Measurements from ENCODE around the gene FIBP. TPM values are rescaled to one million over a fixed set of nuclear protein-coding genes. Genes with fewer than 3 reads are reported as not detected.

FIBP gene
- total RNA-seq, 1 donor = 129 TPM

GRCh38 chr11:65922565-65922964 is 34.3 kb upstream of the FIBP start:
- Histone ChIP-seq H3K9me3 (ENCODE audit: low read depth, low read length) (no peaks in the 10 kb centered on the region), H4K20me1 (ENCODE audit: insufficient read depth, low read length) (peaks cover 6% of the 10 kb centered on the region), H2AFZ (ENCODE audit: low read length) (no peak overlapping the region), H3K4me1 (ENCODE audit: insufficient read depth, low read length) (peaks cover 24% of the 10 kb centered on the region), H3K27me3 (ENCODE audit: insufficient read depth, low read length) (no peaks in the 10 kb centered on the region), H3K36me3 (ENCODE audit: insufficient read depth, low read length) (peaks cover 40% of the 10 kb centered on the region), H3K4me2 (ENCODE audit: insufficient read depth, low read length) (no peak overlapping the region), H3K79me2 (ENCODE audit: insufficient read depth, low read length) (peaks cover 54% of the 10 kb centered on the region), H3K27ac (ENCODE audit: low read depth, low read length) (no peak overlapping the region), H3K4me3 (ENCODE audit: insufficient read depth, low read length) (no peak overlapping the region)
- TF ChIP-seq, protein P1, sequence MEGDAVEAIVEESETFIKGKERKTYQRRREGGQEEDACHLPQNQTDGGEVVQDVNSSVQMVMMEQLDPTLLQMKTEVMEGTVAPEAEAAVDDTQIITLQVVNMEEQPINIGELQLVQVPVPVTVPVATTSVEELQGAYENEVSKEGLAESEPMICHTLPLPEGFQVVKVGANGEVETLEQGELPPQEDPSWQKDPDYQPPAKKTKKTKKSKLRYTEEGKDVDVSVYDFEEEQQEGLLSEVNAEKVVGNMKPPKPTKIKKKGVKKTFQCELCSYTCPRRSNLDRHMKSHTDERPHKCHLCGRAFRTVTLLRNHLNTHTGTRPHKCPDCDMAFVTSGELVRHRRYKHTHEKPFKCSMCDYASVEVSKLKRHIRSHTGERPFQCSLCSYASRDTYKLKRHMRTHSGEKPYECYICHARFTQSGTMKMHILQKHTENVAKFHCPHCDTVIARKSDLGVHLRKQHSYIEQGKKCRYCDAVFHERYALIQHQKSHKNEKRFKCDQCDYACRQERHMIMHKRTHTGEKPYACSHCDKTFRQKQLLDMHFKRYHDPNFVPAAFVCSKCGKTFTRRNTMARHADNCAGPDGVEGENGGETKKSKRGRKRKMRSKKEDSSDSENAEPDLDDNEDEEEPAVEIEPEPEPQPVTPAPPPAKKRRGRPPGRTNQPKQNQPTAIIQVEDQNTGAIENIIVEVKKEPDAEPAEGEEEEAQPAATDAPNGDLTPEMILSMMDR (IDR thresholded peaks at IDR 0.05; ENCODE audit: extremely low read depth, low read depth, low read length) = no peak
- DNase-seq (ENCODE audit: insufficient read length, low spot score, missing footprints) = no peak

DNA sequence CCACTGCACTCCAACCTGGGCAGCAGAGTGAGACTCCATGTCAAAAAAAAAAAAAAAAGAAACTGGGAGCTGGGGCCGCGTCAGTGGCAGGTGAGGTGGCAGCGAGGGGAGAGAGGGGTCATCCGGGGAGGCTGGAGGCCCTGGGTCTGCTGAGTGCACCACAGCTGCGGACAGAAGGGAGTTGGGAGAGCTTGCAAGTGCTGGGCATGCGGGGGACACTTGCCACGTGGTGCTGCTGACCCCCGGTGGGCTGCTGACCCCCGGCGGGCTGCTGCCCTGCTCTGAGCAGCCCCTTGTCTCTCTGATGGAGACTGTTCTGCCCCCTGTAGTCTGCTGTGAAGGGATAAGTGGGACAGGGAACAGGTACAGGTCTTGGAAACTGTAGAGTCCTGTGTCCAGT is 33.6 kb upstream of the FIBP start:
- H3K27me3 ChIP-seq (ENCODE audit: insufficient read depth, low read length) = no peaks in the 10 kb centered on the region
- H4K20me1 ChIP-seq (ENCODE audit: insufficient read depth, low read length) = peaks cover 6% of the 10 kb centered on the region
- no peak overlapping the region for H2AFZ ChIP-seq (ENCODE audit: low read length)
- H3K36me3 ChIP-seq (ENCODE audit: insufficient read depth, low read length) = peaks cover 45% of the 10 kb centered on the region
- no peaks in the 10 kb centered on the region for H3K9me3 ChIP-seq (ENCODE audit: low read depth, low read length)
- H3K4me2 ChIP-seq (ENCODE audit: insufficient read depth, low read length) = no peak overlapping the region
- TF ChIP-seq, protein P1 (IDR thresholded peaks at IDR 0.05; ENCODE audit: extremely low read depth, low read depth, low read length) = no peak
- H3K4me3 ChIP-seq (ENCODE audit: insufficient read depth, low read length) = no peak overlapping the region
- no peak overlapping the region for H3K27ac ChIP-seq (ENCODE audit: low read depth, low read length)
- no peak for DNase-seq (ENCODE audit: insufficient read length, low spot score, missing footprints)
- H3K79me2 ChIP-seq (ENCODE audit: insufficient read depth, low read length) = peaks cover 61% of the 10 kb centered on the region
- H3K4me1 ChIP-seq (ENCODE audit: insufficient read depth, low read length) = peaks cover 30% of the 10 kb centered on the region

DNA sequence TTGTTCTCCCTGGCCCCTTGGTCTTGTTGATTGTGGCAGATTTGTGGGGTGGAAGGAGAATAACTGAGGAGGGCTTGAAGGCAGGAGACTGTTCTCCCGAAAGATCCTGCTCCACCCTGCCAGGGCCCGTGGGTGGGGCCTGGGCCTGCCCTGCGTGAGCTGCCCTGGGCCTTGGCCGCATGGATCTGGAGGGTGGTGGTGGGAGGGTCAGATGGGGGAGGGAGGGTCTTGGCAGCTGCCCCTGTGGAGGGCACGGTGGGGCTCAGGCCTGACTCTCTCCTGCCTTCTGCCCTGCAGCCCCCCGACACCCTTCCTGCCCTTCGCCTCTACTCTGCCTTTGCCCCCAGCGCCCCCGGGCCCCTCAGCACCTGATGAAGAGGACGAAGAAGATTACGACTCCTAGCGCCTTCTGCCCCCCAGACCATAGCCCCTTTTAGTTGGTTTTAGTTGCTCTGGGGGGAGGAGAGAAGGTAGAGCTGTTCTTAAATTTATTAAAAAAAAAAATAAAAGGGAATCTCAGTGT is 32.8 kb upstream of the FIBP start:
- Histone ChIP-seq H2AFZ (ENCODE audit: low read length) (no peak overlapping the region), H3K4me3 (ENCODE audit: insufficient read depth, low read length) (peak overlapping the region; percentile 92), H3K79me2 (ENCODE audit: insufficient read depth, low read length) (peaks cover 66% of the 10 kb centered on the region), H3K27me3 (ENCODE audit: insufficient read depth, low read length) (no peaks in the 10 kb centered on the region), H4K20me1 (ENCODE audit: insufficient read depth, low read length) (peaks cover 6% of the 10 kb centered on the region), H3K9me3 (ENCODE audit: low read depth, low read length) (no peaks in the 10 kb centered on the region), H3K36me3 (ENCODE audit: insufficient read depth, low read length) (peaks cover 45% of the 10 kb centered on the region), H3K4me1 (ENCODE audit: insufficient read depth, low read length) (peaks cover 38% of the 10 kb centered on the region), H3K27ac (ENCODE audit: low read depth, low read length) (peak overlapping the region; percentile 11), H3K4me2 (ENCODE audit: insufficient read depth, low read length) (peak overlapping the region; percentile 94)
- DNase-seq (ENCODE audit: insufficient read length, low spot score, missing footprints) = peak; percentile 82
- TF ChIP-seq, protein P1 (IDR thresholded peaks at IDR 0.05; ENCODE audit: extremely low read depth, low read depth, low read length) = no peak

GRCh38 chr11:65920372-65920802 is 32.1 kb upstream of the FIBP start:
- Histone ChIP-seq H3K4me1 (ENCODE audit: insufficient read depth, low read length) (peaks cover 44% of the 10 kb centered on the region), H3K9me3 (ENCODE audit: low read depth, low read length) (no peaks in the 10 kb centered on the region), H3K4me2 (ENCODE audit: insufficient read depth, low read length) (peak overlapping the region; percentile 94), H3K27ac (ENCODE audit: low read depth, low read length) (peak overlapping the region; percentile 63), H3K36me3 (ENCODE audit: insufficient read depth, low read length) (peaks cover 45% of the 10 kb centered on the region), H4K20me1 (ENCODE audit: insufficient read depth, low read length) (peaks cover 6% of the 10 kb centered on the region), H2AFZ (ENCODE audit: low read length) (peak overlapping the region; percentile 35), H3K79me2 (ENCODE audit: insufficient read depth, low read length) (peaks cover 66% of the 10 kb centered on the region), H3K27me3 (ENCODE audit: insufficient read depth, low read length) (no peaks in the 10 kb centered on the region), H3K4me3 (ENCODE audit: insufficient read depth, low read length) (peak overlapping the region; percentile 92)
- TF ChIP-seq, protein P1 (IDR thresholded peaks at IDR 0.05; ENCODE audit: extremely low read depth, low read depth, low read length) = no peak
- DNase-seq (ENCODE audit: insufficient read length, low spot score, missing footprints) = peak; percentile 76
